ENCODE data around the gene UGT1A8. TPM values are rescaled to one million over a fixed set of nuclear protein-coding genes. Genes with fewer than 3 reads are reported as not detected.

UGT1A8 gene
- total and polyA plus RNA-seq, 7 donors, result not detected

DNA sequence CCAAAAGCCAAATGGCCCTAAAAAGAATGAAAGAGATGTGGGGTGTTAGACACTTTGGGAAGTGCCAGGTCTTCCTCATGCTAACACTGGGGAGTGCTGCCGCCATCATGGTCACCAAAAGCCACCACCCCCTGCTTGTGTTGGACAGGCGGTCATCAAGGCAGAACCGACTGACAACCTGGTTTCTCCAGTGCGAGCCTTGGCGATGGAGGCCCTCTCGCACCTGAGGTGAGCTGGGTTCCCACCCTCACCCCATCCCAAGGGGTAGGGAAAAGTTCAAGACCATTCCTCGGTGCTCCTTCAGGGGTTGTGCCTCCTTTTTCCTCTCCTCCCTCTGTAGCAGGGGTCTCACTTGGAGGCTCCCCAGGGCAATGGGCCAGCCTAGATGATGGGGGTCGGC lies 194.3 kb downstream of the UGT1A8 start:
- DNase-seq, result no peak
- intact Hi-C loops (cut with DNase I), result no loop called here

DNA sequence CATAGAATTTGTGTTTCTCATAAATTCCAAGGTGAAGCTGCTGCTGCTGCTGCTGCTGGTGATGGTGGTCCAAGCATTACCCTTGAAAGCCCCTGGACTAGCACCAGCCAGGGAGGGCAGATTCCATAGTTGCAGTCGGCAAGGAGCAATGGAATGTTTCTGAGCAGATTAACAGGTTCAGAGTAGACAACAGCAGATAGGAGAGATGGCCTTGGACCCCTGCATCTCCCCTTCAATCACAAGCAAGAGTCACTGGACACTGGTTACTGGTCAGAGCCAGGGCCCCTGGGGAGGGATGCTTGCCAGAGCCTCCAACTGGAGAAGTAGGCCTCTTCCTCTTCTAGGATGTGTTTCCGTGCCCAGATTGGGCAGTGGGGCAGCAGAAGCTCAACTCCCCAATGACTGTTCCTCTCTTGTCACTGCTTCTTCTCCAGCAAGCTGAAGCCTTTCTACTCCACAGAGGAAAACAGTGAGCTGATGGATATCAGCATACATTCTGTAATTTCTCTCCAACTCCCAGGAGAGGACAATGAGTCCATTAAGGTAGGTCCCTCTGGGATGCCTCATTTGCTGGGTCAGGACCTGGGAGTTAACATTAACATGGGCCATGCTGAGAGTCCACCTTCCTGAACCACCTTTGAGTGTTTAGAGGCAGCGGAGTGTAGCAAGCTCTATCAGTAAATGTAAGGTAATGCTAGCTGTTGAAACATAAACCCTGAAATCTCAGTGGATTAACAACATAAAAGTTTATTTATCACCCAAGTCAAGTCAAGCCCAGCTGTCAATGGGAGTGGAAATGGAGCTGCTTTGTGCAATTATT lies 196.0 kb downstream of the UGT1A8 start:
- DNase-seq, result no peak
- 61 to 71% (median 70%) methylated on average over 3 of the region's 3 CpGs for WGBS, 3 donors

More for the DNA sequence above, 194.3 kb downstream of the UGT1A8 start:
- Histone ChIP-seq H3K4me3 (no peak overlapping the region), H3K27me3 (ENCODE audit: insufficient read depth in 3 of 3, low read length in 2 of 3) (peaks cover 0 to 3% (median 0%) of the 10 kb centered on the region in 3 donors), H3K27ac (no peak overlapping the region), H3K9me3 (no peaks in the 10 kb centered on the region), H3K36me3 (ENCODE audit: insufficient read depth in 1 of 2, low read depth in 1 of 2) (no peaks in the 10 kb centered on the region), H3K4me1 (no peaks in the 10 kb centered on the region)
- TF ChIP-seq, protein P1, sequence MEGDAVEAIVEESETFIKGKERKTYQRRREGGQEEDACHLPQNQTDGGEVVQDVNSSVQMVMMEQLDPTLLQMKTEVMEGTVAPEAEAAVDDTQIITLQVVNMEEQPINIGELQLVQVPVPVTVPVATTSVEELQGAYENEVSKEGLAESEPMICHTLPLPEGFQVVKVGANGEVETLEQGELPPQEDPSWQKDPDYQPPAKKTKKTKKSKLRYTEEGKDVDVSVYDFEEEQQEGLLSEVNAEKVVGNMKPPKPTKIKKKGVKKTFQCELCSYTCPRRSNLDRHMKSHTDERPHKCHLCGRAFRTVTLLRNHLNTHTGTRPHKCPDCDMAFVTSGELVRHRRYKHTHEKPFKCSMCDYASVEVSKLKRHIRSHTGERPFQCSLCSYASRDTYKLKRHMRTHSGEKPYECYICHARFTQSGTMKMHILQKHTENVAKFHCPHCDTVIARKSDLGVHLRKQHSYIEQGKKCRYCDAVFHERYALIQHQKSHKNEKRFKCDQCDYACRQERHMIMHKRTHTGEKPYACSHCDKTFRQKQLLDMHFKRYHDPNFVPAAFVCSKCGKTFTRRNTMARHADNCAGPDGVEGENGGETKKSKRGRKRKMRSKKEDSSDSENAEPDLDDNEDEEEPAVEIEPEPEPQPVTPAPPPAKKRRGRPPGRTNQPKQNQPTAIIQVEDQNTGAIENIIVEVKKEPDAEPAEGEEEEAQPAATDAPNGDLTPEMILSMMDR (IDR thresholded peaks at IDR 0.05), result no peak
- WGBS, 3 donors, result 84 to 92% (median 85%) methylated on average over 8 of the region's 8 CpGs
- ATAC-seq, result no peak

GRCh38 chr2:233814056-233814835 lies 196.8 kb downstream of the UGT1A8 start:
- no peak for DNase-seq
- Histone ChIP-seq H3K36me3 (ENCODE audit: insufficient read depth in 1 of 2, low read depth in 1 of 2) (no peaks in the 10 kb centered on the region), H3K27me3 (ENCODE audit: insufficient read depth in 3 of 3, low read length in 2 of 3) (peaks cover 0 to 4% (median 0%) of the 10 kb centered on the region in 3 donors), H3K27ac (no peak overlapping the region), H3K9me3 (no peaks in the 10 kb centered on the region), H3K4me3 (no peak overlapping the region), H3K4me1 (no peaks in the 10 kb centered on the region)
- intact Hi-C loops (cut with DNase I), result no loop called here
- no peak for ATAC-seq
- TF ChIP-seq, protein P1 (IDR thresholded peaks at IDR 0.05), result no peak
- 41 to 68% (median 47%) methylated on average over 2 of the region's 2 CpGs for WGBS, 3 donors

More for the DNA sequence above, 196.0 kb downstream of the UGT1A8 start:
- no peaks in the 10 kb centered on the region for H3K36me3 ChIP-seq (ENCODE audit: insufficient read depth in 1 of 2, low read depth in 1 of 2)
- H3K9me3 ChIP-seq, result no peaks in the 10 kb centered on the region
- intact Hi-C loops (cut with DNase I), result no loop called here
- H3K4me3 ChIP-seq, result no peak overlapping the region
- no peaks in the 10 kb centered on the region for H3K4me1 ChIP-seq
- H3K27me3 ChIP-seq (ENCODE audit: insufficient read depth in 3 of 3, low read length in 2 of 3), result peaks cover 0 to 7% (median 0%) of the 10 kb centered on the region in 3 donors
- no peak for ATAC-seq
- TF ChIP-seq, protein P1 (IDR thresholded peaks at IDR 0.05), result no peak
- H3K27ac ChIP-seq, result no peak overlapping the region

DNA sequence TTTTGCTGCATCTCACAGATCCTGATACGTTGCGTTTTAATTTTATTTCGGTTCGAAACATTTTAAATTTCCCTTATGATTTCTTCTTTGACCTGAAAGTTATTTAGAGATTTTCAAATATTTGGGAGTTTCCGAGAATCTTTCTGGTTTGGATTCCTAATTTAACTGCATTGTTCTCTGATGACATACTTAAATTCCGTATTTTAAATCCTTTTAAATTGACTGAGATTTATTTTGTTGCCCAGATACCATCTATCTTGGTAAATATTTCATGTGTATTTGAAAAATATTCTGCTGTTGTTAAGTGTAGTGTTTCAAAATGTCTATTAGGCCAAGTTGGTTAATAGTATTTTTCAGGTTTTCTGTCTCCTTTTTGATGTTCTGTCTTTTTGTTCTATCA lies 198.4 kb downstream of the UGT1A8 start:
- 35 to 58% (median 55%) methylated on average over 6 of the region's 6 CpGs for WGBS, 3 donors
- Histone ChIP-seq H3K27me3 (ENCODE audit: insufficient read depth in 3 of 3, low read length in 2 of 3) (peaks cover 0 to 4% (median 0%) of the 10 kb centered on the region in 3 donors), H3K27ac (no peak overlapping the region), H3K9me3 (no peaks in the 10 kb centered on the region), H3K4me3 (no peak overlapping the region), H3K4me1 (no peaks in the 10 kb centered on the region), H3K36me3 (ENCODE audit: insufficient read depth in 1 of 2, low read depth in 1 of 2) (no peaks in the 10 kb centered on the region)
- TF ChIP-seq, protein P1 (IDR thresholded peaks at IDR 0.05), result no peak
- intact Hi-C loops (cut with DNase I), result no loop called here
- no peak for ATAC-seq
- no peak for DNase-seq
